Neural cell (in vitro differentiated cells): ENCODE measurements around the gene THBD. TPM values are rescaled to one million over a fixed set of nuclear protein-coding genes. Genes with fewer than 3 reads are reported as not detected.
A peak's percentile ranks its signal among the peaks of the same experiment; 100 is the strongest.

Experiments used
- H2AFZ ChIP-seq: fragments of 200-600, 300-800 bp; sonication (generic), shearing (Covaris generic); 2 replicates; pipeline ENCODE4 v1.6.0; 2014; ENCODE audit warnings: low read depth, mild to moderate bottlenecking, antibody characterized with exemption, low read length, moderate library complexity
- H3F3A ChIP-seq: fragments of 200-600 bp; shearing (Covaris generic); 2 replicates; pipeline ENCODE4 v1.6.1; 2016; ENCODE audit warnings: mild to moderate bottlenecking, moderate library complexity, mixed read lengths, antibody characterized with exemption, low read length; ENCODE audit not compliant: insufficient read depth, poor library complexity, severe bottlenecking
- H3K27ac ChIP-seq: fragments of 200-600, 300-800 bp; sonication (generic), shearing (Covaris generic); 2 replicates; pipeline ENCODE4 v1.5.1; 2014; ENCODE audit warnings: mild to moderate bottlenecking, low read length, moderate library complexity
- H3K27me3 ChIP-seq: fragments of 300-800, 200-600 bp; sonication (generic), shearing (Covaris generic); 2 replicates; pipeline ENCODE4 v1.6.0; 2014; ENCODE audit warnings: mild to moderate bottlenecking, low read depth, low read length, moderate library complexity; ENCODE audit not compliant: insufficient read depth
- H3K36me3 ChIP-seq: fragments of 300-800, 200-600 bp; sonication (generic), shearing (Covaris generic); 2 replicates; pipeline ENCODE4 v1.5.1; 2014; ENCODE audit warnings: mild to moderate bottlenecking, antibody characterized with exemption, low read length, moderate library complexity; ENCODE audit not compliant: insufficient read depth
- H3K4me2 ChIP-seq: fragments of 300-800, 200-600 bp; sonication (generic), shearing (Covaris generic); 2 replicates; pipeline ENCODE4 v1.6.0; 2014; ENCODE audit warnings: mild to moderate bottlenecking, low read length
- H3K4me3 ChIP-seq: fragments of 300-800, 200-600 bp; sonication (generic), shearing (Covaris generic); 2 replicates; pipeline ENCODE4 v1.5.1; 2014; ENCODE audit warnings: mild to moderate bottlenecking, low read length, moderate library complexity
- H3K79me2 ChIP-seq: fragments of 200-600 bp; shearing (Covaris generic); replicated peaks from 2 replicates; pipeline ENCODE4 v1.6.0; 2014; ENCODE audit warnings: mild to moderate bottlenecking, low read length, moderate library complexity; ENCODE audit not compliant: insufficient read depth
- H3K9ac ChIP-seq: fragments of 300-800, 200-600 bp; sonication (generic), shearing (Covaris generic); 2 replicates; pipeline ENCODE4 v1.6.1; 2016; ENCODE audit warnings: mild to moderate bottlenecking, low read length, mixed read lengths
- H3K9me2 ChIP-seq: fragments of 200-600 bp; shearing (Covaris generic); 2 replicates; pipeline ENCODE4 v1.6.1; 2016; ENCODE audit warnings: mild to moderate bottlenecking, low read length, mixed read lengths; ENCODE audit not compliant: insufficient read depth
- H3K9me3 ChIP-seq: fragments of 200-600, 300-800 bp; sonication (generic), shearing (Covaris generic); 2 replicates; pipeline ENCODE4 v1.6.1; 2016; ENCODE audit warnings: mild to moderate bottlenecking, mixed run types, low read length, moderate library complexity, mixed read lengths
- H4K20me1 ChIP-seq: fragments of 200-600 bp; shearing (Covaris generic); 2 replicates; pipeline ENCODE4 v1.6.1; 2016; ENCODE audit warnings: mild to moderate bottlenecking, mixed run types; ENCODE audit not compliant: insufficient read depth
- EP300 ChIP-seq: fragments of 450-650 bp; conservative IDR thresholded peaks from 2 replicates; pipeline ENCODE4 v1.6.1; 2014; ENCODE audit warnings: antibody characterized with exemption, mild to moderate bottlenecking, moderate library complexity; ENCODE audit not compliant: poor library complexity, severe bottlenecking
- EZH2 ChIP-seq: fragments of 200-600, 300-800 bp; shearing (Covaris generic), sonication (generic); IDR thresholded peaks from 2 replicates; pipeline ENCODE4 v1.6.1; 2014; ENCODE audit warnings: antibody characterized with exemption, low read length, borderline replicate concordance, mild to moderate bottlenecking; ENCODE audit not compliant: insufficient read depth, poor library complexity, severe bottlenecking
- MXI1 ChIP-seq: fragments of 450-650 bp; conservative IDR thresholded peaks from 2 replicates; pipeline ENCODE4 v1.6.1; 2014; ENCODE audit warnings: antibody characterized with exemption, mild to moderate bottlenecking; ENCODE audit not compliant: poor library complexity, severe bottlenecking
- POLR2AphosphoS5 ChIP-seq: IDR thresholded peaks from 2 replicates; pipeline ENCODE4 v1.6.1; 2012
- RAD21 ChIP-seq: fragments of 450-650 bp; conservative IDR thresholded peaks from 2 replicates; pipeline ENCODE4 v1.6.1; 2014; ENCODE audit warnings: antibody characterized with exemption, mild to moderate bottlenecking, moderate library complexity
- SMC3 ChIP-seq: fragments of 450-650 bp; conservative IDR thresholded peaks from 2 replicates; pipeline ENCODE4 v1.6.1; 2014; ENCODE audit warnings: antibody characterized with exemption, mild to moderate bottlenecking, moderate library complexity; ENCODE audit not compliant: poor library complexity
- TAF1 ChIP-seq: IDR thresholded peaks from 2 replicates; pipeline ENCODE4 v1.6.1; 2012; ENCODE audit warnings: low read depth
- polyA plus RNA-seq: library from polyadenylated mRNA; depleted of rRNA; stranded (reverse); fragments of >200 nt; gene quantifications from 2 replicates; pipeline ENCODE4 v1.2.3, GENCODE V29; 2014
- TF ChIP-seq, protein P1 (sequence below): IDR thresholded peaks from 2 replicates; pipeline ENCODE4 v1.6.1; 2012; ENCODE audit warnings: borderline replicate concordance
- TF ChIP-seq, protein P2 (sequence below): fragments of 450-650 bp; IDR thresholded peaks from 2 replicates; pipeline ENCODE4 v1.5.1; 2014; ENCODE audit warnings: antibody characterized with exemption, mild to moderate bottlenecking, moderate library complexity; ENCODE audit not compliant: poor library complexity, severe bottlenecking

THBD gene
- polyA plus RNA-seq, 1 donor from 2014 or later, result not detected

DNA sequence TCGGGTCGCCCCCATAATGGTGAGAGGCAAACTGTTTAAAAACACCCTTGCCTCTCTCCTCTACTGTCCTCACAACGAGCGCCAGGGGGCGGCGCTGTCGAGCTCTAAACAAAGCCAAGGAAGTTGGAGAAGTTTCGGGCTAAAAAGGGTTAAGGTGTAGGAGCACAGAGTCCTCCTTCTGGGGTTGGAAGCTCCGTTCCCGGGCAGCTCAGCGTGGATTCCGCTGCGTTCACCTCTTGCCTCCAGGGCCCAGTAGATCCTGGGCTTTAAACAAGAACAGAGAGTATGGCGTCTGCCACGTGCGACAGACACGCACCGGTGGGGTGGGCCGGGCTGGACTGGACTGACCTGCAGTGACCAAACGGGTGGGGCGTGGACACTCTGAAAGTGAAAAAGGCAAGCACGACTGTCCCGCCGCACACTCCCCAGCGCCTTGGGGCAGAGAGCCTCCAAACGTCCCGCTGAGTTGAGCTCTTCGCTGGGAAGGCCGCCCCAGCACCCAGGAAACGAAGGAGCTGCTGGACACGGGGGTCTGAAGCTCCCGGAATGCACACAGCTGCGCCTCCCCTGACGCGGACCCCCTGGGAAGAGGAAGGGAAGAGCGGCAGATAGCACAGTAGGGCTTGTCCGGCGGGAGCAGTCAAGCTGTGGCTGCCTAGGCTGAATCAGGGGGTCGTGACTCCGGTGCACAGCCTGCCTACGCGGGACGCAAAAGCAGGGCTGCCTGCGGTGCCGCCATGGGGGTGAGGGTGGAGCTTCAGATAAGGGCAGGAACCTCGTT, 1.6 kb upstream of the THBD start:
- Histone ChIP-seq H3K27ac (no peak overlapping the region), H3K36me3 (no peaks in the 10 kb centered on the region), H2AFZ (no peak overlapping the region)

GRCh38 chr20:23050076-23050838, 785 bp upstream of the THBD start:
- H3K9me3 ChIP-seq, result no peaks in the 10 kb centered on the region
- H4K20me1 ChIP-seq, result no peaks in the 10 kb centered on the region
- no peaks in the 10 kb centered on the region for H3K79me2 ChIP-seq
- peaks cover 85% of the 10 kb centered on the region for H3K27me3 ChIP-seq
- H3F3A ChIP-seq, result no peaks in the 10 kb centered on the region
- H3K4me3 ChIP-seq, result peak overlapping the region; percentile 66
- H2AFZ ChIP-seq, result no peak overlapping the region
- no peak overlapping the region for H3K9ac ChIP-seq
- H3K4me2 ChIP-seq, result peak overlapping the region; percentile 35
- H3K27ac ChIP-seq, result no peak overlapping the region
- H3K36me3 ChIP-seq, result no peaks in the 10 kb centered on the region
- no peaks in the 10 kb centered on the region for H3K9me2 ChIP-seq
- TF ChIP-seq, protein P1, sequence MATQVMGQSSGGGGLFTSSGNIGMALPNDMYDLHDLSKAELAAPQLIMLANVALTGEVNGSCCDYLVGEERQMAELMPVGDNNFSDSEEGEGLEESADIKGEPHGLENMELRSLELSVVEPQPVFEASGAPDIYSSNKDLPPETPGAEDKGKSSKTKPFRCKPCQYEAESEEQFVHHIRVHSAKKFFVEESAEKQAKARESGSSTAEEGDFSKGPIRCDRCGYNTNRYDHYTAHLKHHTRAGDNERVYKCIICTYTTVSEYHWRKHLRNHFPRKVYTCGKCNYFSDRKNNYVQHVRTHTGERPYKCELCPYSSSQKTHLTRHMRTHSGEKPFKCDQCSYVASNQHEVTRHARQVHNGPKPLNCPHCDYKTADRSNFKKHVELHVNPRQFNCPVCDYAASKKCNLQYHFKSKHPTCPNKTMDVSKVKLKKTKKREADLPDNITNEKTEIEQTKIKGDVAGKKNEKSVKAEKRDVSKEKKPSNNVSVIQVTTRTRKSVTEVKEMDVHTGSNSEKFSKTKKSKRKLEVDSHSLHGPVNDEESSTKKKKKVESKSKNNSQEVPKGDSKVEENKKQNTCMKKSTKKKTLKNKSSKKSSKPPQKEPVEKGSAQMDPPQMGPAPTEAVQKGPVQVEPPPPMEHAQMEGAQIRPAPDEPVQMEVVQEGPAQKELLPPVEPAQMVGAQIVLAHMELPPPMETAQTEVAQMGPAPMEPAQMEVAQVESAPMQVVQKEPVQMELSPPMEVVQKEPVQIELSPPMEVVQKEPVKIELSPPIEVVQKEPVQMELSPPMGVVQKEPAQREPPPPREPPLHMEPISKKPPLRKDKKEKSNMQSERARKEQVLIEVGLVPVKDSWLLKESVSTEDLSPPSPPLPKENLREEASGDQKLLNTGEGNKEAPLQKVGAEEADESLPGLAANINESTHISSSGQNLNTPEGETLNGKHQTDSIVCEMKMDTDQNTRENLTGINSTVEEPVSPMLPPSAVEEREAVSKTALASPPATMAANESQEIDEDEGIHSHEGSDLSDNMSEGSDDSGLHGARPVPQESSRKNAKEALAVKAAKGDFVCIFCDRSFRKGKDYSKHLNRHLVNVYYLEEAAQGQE, result no peak
- TF ChIP-seq SMC3 (no peak), MXI1 (no peak), EZH2 (peak; percentile 64), EP300 (no peak), RAD21 (no peak), POLR2AphosphoS5 (no peak)

More for the DNA sequence above, 1.6 kb upstream of the THBD start:
- H3K9ac ChIP-seq, result no peak overlapping the region
- no peaks in the 10 kb centered on the region for H4K20me1 ChIP-seq
- H3K4me3 ChIP-seq, result peak overlapping the region; percentile 66
- no peaks in the 10 kb centered on the region for H3K9me3 ChIP-seq
- H3F3A ChIP-seq, result no peaks in the 10 kb centered on the region
- TF ChIP-seq MXI1 (no peak), TAF1 (no peak), SMC3 (peak; percentile 20), POLR2AphosphoS5 (no peak), EP300 (no peak), EZH2 (no peak), RAD21 (no peak)
- TF ChIP-seq, protein P2, sequence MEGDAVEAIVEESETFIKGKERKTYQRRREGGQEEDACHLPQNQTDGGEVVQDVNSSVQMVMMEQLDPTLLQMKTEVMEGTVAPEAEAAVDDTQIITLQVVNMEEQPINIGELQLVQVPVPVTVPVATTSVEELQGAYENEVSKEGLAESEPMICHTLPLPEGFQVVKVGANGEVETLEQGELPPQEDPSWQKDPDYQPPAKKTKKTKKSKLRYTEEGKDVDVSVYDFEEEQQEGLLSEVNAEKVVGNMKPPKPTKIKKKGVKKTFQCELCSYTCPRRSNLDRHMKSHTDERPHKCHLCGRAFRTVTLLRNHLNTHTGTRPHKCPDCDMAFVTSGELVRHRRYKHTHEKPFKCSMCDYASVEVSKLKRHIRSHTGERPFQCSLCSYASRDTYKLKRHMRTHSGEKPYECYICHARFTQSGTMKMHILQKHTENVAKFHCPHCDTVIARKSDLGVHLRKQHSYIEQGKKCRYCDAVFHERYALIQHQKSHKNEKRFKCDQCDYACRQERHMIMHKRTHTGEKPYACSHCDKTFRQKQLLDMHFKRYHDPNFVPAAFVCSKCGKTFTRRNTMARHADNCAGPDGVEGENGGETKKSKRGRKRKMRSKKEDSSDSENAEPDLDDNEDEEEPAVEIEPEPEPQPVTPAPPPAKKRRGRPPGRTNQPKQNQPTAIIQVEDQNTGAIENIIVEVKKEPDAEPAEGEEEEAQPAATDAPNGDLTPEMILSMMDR, result peak; percentile 56
- TF ChIP-seq, protein P1, result no peak
- H3K9me2 ChIP-seq, result no peaks in the 10 kb centered on the region
- no peak overlapping the region for H3K4me2 ChIP-seq
- H3K27me3 ChIP-seq, result peaks cover 77% of the 10 kb centered on the region
- H3K79me2 ChIP-seq, result no peaks in the 10 kb centered on the region
